LHCN-M2 (cell line): ENCODE data around the gene IL12RB1. TPM values are rescaled to one million over a fixed set of nuclear protein-coding genes. Genes with fewer than 3 reads are reported as not detected.
A peak's percentile ranks its signal among the peaks of the same experiment; 100 is the strongest.
"Not testable (repeated sequence)": the region's sequence is repeated elsewhere in the genome, so short reads cannot be mapped to it uniquely, and the experiment has no call there.

Experiments used
- DNase-seq: peaks from one replicate; pipeline ENCODE4 v3.0.0-alpha.2; 2012; ENCODE audit warnings: low read depth
- total RNA-seq: library from RNA; depleted of rRNA; stranded (reverse); fragments of >200 nt; gene quantifications from 2 replicates; pipeline ENCODE4 v1.2.3, GENCODE V29; 2014

The IL12RB1 gene
- total RNA-seq, 1 experiment from 2014 or later = not detected

- peak; percentile 81 for DNase-seq
These were observed 40.5 kb downstream of the IL12RB1 start for GRCh38 chr19:18046059-18046718.

- no peak for DNase-seq
These were observed 41.3 kb downstream of the IL12RB1 start for GRCh38 chr19:18045307-18046050.

GRCh38 chr19:18044825-18045304 lies 41.9 kb downstream of the IL12RB1 start:
- DNase-seq = peak; percentile 93

- DNase-seq = no peak
These were observed 43.1 kb downstream of the IL12RB1 start for GRCh38 chr19:18043676-18044075.

GRCh38 chr19:18041054-18041453 lies 45.7 kb downstream of the IL12RB1 start:
- no peak for DNase-seq

- DNase-seq = not testable (repeated sequence)
These were observed 54.6 kb downstream of the IL12RB1 start for GRCh38 chr19:18032102-18032501.

- not testable (repeated sequence) for DNase-seq
These were observed 55.3 kb downstream of the IL12RB1 start for GRCh38 chr19:18031401-18031800.

- peak; percentile 38 for DNase-seq
These were observed 57.0 kb downstream of the IL12RB1 start for GRCh38 chr19:18029617-18030338.

- no peak for DNase-seq
These were observed 59.6 kb downstream of the IL12RB1 start for GRCh38 chr19:18027151-18027550.

- DNase-seq = no peak
These were observed 63.0 kb downstream of the IL12RB1 start for GRCh38 chr19:18023622-18024251.

- DNase-seq = peak; percentile 79
These were observed 65.5 kb downstream of the IL12RB1 start for GRCh38 chr19:18021121-18021755.

GRCh38 chr19:18020212-18021085 lies 66.3 kb downstream of the IL12RB1 start:
- DNase-seq = peak; percentile 40

- peak; percentile 46 for DNase-seq
These were observed 69.3 kb downstream of the IL12RB1 start for GRCh38 chr19:18017275-18018083.

GRCh38 chr19:18016209-18016910 lies 70.4 kb downstream of the IL12RB1 start:
- DNase-seq = no peak

- DNase-seq = no peak
These were observed 72.5 kb downstream of the IL12RB1 start for GRCh38 chr19:18014197-18014596.

GRCh38 chr19:18013210-18014111 lies 73.3 kb downstream of the IL12RB1 start:
- DNase-seq = no peak

GRCh38 chr19:18010149-18010548 lies 76.6 kb downstream of the IL12RB1 start:
- DNase-seq = no peak
